Stimulated activated CD8-positive, alpha-beta memory T cell treated with anti-CD3 and anti-CD28 coated beads, Interleukin-7, amount 100 ng/mL, for 24 hours (primary cell): Measurements from ENCODE around the gene UBAP1.
"Not testable (repeated sequence)": the region's sequence is repeated elsewhere in the genome, so short reads cannot be mapped to it uniquely, and the experiment has no call there.

Source experiments
- DNase-seq: peaks from one replicate; pipeline ENCODE4 v3.0.0-alpha.2; 2020; ENCODE audit warnings: low read depth

The UBAP1 gene

GRCh38 chr9:34179213-34180136 is 632 bp downstream of the UBAP1 start:
- no peak for DNase-seq

GRCh38 chr9:34185778-34186551 is 7.1 kb downstream of the UBAP1 start:
- no peak for DNase-seq

- no peak for DNase-seq
Measured at GRCh38 chr9:34187891-34188240, 9.0 kb downstream of the UBAP1 start.

- DNase-seq, result no peak
Measured at GRCh38 chr9:34190996-34191892, 12.4 kb downstream of the UBAP1 start.

GRCh38 chr9:34195143-34195542 is 16.3 kb downstream of the UBAP1 start:
- DNase-seq, result no peak

- DNase-seq, result not testable (repeated sequence)
Measured at GRCh38 chr9:34197286-34197685, 18.4 kb downstream of the UBAP1 start.

GRCh38 chr9:34197756-34198711 is 19.2 kb downstream of the UBAP1 start:
- DNase-seq, result no peak

GRCh38 chr9:34200092-34200491 is 21.2 kb downstream of the UBAP1 start:
- DNase-seq, result no peak

GRCh38 chr9:34203275-34203991 is 24.6 kb downstream of the UBAP1 start:
- no peak for DNase-seq

GRCh38 chr9:34203992-34204635 is 25.3 kb downstream of the UBAP1 start:
- DNase-seq, result no peak

- DNase-seq, result no peak
Measured at GRCh38 chr9:34205102-34205501, 26.3 kb downstream of the UBAP1 start.

GRCh38 chr9:34206561-34206960 is 27.7 kb downstream of the UBAP1 start:
- DNase-seq, result no peak

- DNase-seq, result no peak
Measured at GRCh38 chr9:34211395-34211794, 32.6 kb downstream of the UBAP1 start.

- DNase-seq, result not testable (repeated sequence)
Measured at GRCh38 chr9:34214354-34215000, 35.6 kb downstream of the UBAP1 start.

GRCh38 chr9:34216325-34216724 is 37.5 kb downstream of the UBAP1 start:
- DNase-seq, result no peak

GRCh38 chr9:34217015-34217414 is 38.2 kb downstream of the UBAP1 start:
- not testable (repeated sequence) for DNase-seq

GRCh38 chr9:34218446-34218845 is 39.6 kb downstream of the UBAP1 start:
- DNase-seq, result no peak

- no peak for DNase-seq
Measured at GRCh38 chr9:34219421-34219820, 40.6 kb downstream of the UBAP1 start.

GRCh38 chr9:34220218-34220617 is 41.4 kb downstream of the UBAP1 start:
- DNase-seq, result no peak
